Measurements from ENCODE around the gene RC3H2. TPM values are rescaled to one million over a fixed set of nuclear protein-coding genes. Genes with fewer than 3 reads are reported as not detected.
"Not testable (repeated sequence)": the region's sequence is repeated elsewhere in the genome, so short reads cannot be mapped to it uniquely, and the experiment has no call there.

Gene RC3H2
- total RNA-seq, 6 experiments from 2014 or later, result 14.1 to 20.7 (median 19.4) TPM

GRCh38 chr9:122844137-122844536 is 61.0 kb downstream of the RC3H2 start:
- intact Hi-C loops (cut with DNase I), result no loop called here

GRCh38 chr9:122841501-122841900 is 63.7 kb downstream of the RC3H2 start:
- no peak overlapping the region for H3K27ac ChIP-seq
- intact Hi-C loops (cut with DNase I), result no loop called here
- ATAC-seq (no peak), DNase-seq (no peak)
- WGBS (ENCODE audit: insufficient coverage, low coverage, low lambda C conversion rate, missing lambda C conversion rate), result 52% methylated on average over 3 of the region's 4 CpGs
- H3K9me3 ChIP-seq, result no peaks in the 10 kb centered on the region
- H3K36me3 ChIP-seq, result no peaks in the 10 kb centered on the region
- TF ChIP-seq CTCF (IDR thresholded peaks at IDR 0.05) (no peak), POLR2A (IDR thresholded peaks at IDR 0.05) (no peak)
- no peak overlapping the region for H3K4me3 ChIP-seq
- H3K4me1 ChIP-seq, result no peaks in the 10 kb centered on the region
- H3K27me3 ChIP-seq, result no peaks in the 10 kb centered on the region

More at GRCh38 chr9:122844137-122844536, 61.0 kb downstream of the RC3H2 start:
- Histone ChIP-seq H3K4me3 (no peak overlapping the region), H3K27me3 (no peaks in the 10 kb centered on the region), H3K36me3 (peaks cover 0 to 20% (median 5%) of the 10 kb centered on the region in 4 donors), H3K9me3 (no peaks in the 10 kb centered on the region), H3K4me1 (no peaks in the 10 kb centered on the region), H3K27ac (no peak overlapping the region)
- ATAC-seq, result no peak
- 100% methylated on average over 1 of the region's 1 CpG for WGBS (ENCODE audit: insufficient coverage, low coverage, low lambda C conversion rate, missing lambda C conversion rate)
- DNase-seq, result no peak
- TF ChIP-seq CTCF (IDR thresholded peaks at IDR 0.05), result no peak
- no peak for TF ChIP-seq POLR2A (IDR thresholded peaks at IDR 0.05)

GRCh38 chr9:122838441-122838840 is 66.7 kb downstream of the RC3H2 start:
- H3K36me3 ChIP-seq; H3K27ac ChIP-seq; DNase-seq; H3K9me3 ChIP-seq; H3K4me1 ChIP-seq; H3K4me3 ChIP-seq; H3K27me3 ChIP-seq; intact Hi-C loops (cut with DNase I); ATAC-seq: not testable (repeated sequence)
- whole genome bisulfite sequencing (ENCODE audit: insufficient coverage, low coverage, low lambda C conversion rate, missing lambda C conversion rate), result 57% methylated on average over 1 of the region's 3 CpGs

- intact Hi-C loops (cut with DNase I), result no loop called here
- no peak for ATAC-seq
- whole genome bisulfite sequencing (ENCODE audit: insufficient coverage, low coverage, low lambda C conversion rate, missing lambda C conversion rate), result 94% methylated on average over 9 of the region's 14 CpGs
Measured at GRCh38 chr9:122837266-122837850, 67.8 kb downstream of the RC3H2 start.

More at GRCh38 chr9:122837266-122837850, 67.8 kb downstream of the RC3H2 start:
- Histone ChIP-seq H3K27me3 (no peaks in the 10 kb centered on the region), H3K4me1 (no peaks in the 10 kb centered on the region), H3K4me3 (no peak overlapping the region), H3K27ac (no peak overlapping the region), H3K9me3 (no peaks in the 10 kb centered on the region), H3K36me3 (no peaks in the 10 kb centered on the region)
- TF ChIP-seq POLR2A (IDR thresholded peaks at IDR 0.05) (no peak), CTCF (IDR thresholded peaks at IDR 0.05) (no peak)
- DNase-seq, result no peak

Data from right lobe of liver (tissue), 6 donors.